Cardiac muscle cell (in vitro differentiated cells and primary cell): ENCODE results near the gene ARHGAP10. TPM values are rescaled to one million over a fixed set of nuclear protein-coding genes. Genes with fewer than 3 reads are reported as not detected.

ENCODE experiments used
- DNase-seq, 2 donors: peaks; one replicate each; pipeline versions ENCODE4 v3.0.0 to v3.0.0-alpha.2; 2010 to 2017; ENCODE audit warnings: low read depth in 1 of 2, low spot score in 1 of 2
- H3K27ac ChIP-seq: fragments of 200-600 bp; sonication (generic); 2 replicates; pipeline ENCODE4 v1.5.1; 2016
- H3K27me3 ChIP-seq: fragments of 200-600 bp; sonication (generic); 2 replicates; pipeline ENCODE4 v1.6.0; 2016; ENCODE audit warnings: control low read depth
- H3K36me3 ChIP-seq: fragments of 200-600 bp; sonication (generic); 2 replicates; pipeline ENCODE4 v1.5.1; 2016; ENCODE audit warnings: control low read depth
- H3K4me1 ChIP-seq: fragments of 200-600 bp; sonication (generic); 2 replicates; pipeline ENCODE4 v1.8.1; 2017; ENCODE audit warnings: low read depth, mild to moderate bottlenecking, mixed run types
- H3K4me3 ChIP-seq: fragments of 200-600 bp; sonication (generic); 2 replicates; pipeline ENCODE4 v1.5.1; 2016; ENCODE audit warnings: mild to moderate bottlenecking
- H3K9me3 ChIP-seq: fragments of 200-600 bp; sonication (generic); 2 replicates; pipeline ENCODE4 v1.5.1; 2017; ENCODE audit warnings: low read depth, mild to moderate bottlenecking, control low read depth
- polyA plus RNA-seq: library from polyadenylated mRNA; unstranded; fragments of >200 nt; fragmentation: Nextera tagmentation; extraction: Ambion mirVana; gene quantifications from 2 replicates; pipeline ENCODE4 v1.2.1, GENCODE V29; 2016
- total RNA-seq: library from RNA; depleted of rRNA; stranded (reverse); fragments of >200 nt; gene quantifications from 2 replicates; pipeline ENCODE4 v1.2.3, GENCODE V29; 2016
- TF ChIP-seq, protein P1 (sequence below): IDR thresholded peaks from 2 replicates; pipeline ENCODE4 v1.5.1; 2012; ENCODE audit warnings: low read depth, mild to moderate bottlenecking, low read length

ARHGAP10 gene
- total and polyA plus RNA-seq, 2 experiments from 2014 or later: 12.1 to 15.0 TPM

- H3K27me3 ChIP-seq: no peaks in the 10 kb centered on the region
- TF ChIP-seq, protein P1, sequence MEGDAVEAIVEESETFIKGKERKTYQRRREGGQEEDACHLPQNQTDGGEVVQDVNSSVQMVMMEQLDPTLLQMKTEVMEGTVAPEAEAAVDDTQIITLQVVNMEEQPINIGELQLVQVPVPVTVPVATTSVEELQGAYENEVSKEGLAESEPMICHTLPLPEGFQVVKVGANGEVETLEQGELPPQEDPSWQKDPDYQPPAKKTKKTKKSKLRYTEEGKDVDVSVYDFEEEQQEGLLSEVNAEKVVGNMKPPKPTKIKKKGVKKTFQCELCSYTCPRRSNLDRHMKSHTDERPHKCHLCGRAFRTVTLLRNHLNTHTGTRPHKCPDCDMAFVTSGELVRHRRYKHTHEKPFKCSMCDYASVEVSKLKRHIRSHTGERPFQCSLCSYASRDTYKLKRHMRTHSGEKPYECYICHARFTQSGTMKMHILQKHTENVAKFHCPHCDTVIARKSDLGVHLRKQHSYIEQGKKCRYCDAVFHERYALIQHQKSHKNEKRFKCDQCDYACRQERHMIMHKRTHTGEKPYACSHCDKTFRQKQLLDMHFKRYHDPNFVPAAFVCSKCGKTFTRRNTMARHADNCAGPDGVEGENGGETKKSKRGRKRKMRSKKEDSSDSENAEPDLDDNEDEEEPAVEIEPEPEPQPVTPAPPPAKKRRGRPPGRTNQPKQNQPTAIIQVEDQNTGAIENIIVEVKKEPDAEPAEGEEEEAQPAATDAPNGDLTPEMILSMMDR: no peak
- no peak overlapping the region for H3K4me3 ChIP-seq
Observed at GRCh38 chr4:147963839-147964238, 232.0 kb downstream of the ARHGAP10 start.

DNA sequence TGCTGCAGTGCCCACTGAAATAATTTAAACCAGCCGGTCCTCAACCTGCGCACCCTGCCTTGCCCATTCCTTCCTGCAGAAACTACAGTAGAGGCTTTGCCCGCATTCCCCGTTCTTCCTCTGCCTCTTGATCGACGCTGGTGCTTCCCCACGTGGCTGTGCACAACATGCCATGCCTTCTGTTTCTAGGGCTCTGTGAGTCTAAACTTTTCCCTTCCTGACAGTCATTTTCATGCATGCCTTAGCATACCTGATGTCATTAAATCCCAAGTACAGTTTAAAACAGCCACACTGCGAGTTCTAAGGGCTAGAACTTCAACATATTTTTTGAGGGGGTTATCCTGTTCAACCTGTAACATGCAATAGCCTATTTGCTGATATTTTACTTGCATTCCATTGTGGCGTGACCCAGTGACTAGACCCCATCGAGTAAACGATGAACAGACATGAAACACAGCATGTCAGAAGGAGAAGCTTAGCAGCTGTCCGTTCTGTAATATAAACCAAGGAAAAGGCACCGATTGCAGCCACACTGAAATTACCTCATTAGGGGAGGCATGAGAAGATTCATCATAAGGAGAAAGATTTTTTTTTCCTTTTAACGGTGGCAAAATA, 232.5 kb downstream of the ARHGAP10 start:
- Histone ChIP-seq H3K4me1 (no peaks in the 10 kb centered on the region), H3K9me3 (no peaks in the 10 kb centered on the region), H3K4me3 (no peak overlapping the region), H3K27ac (no peak overlapping the region), H3K27me3 (no peaks in the 10 kb centered on the region), H3K36me3 (no peaks in the 10 kb centered on the region)
- DNase-seq: no peak
- TF ChIP-seq, protein P1: no peak

More at GRCh38 chr4:147963839-147964238, 232.0 kb downstream of the ARHGAP10 start:
- H3K27ac ChIP-seq: no peak overlapping the region
- H3K36me3 ChIP-seq: no peaks in the 10 kb centered on the region
- no peaks in the 10 kb centered on the region for H3K4me1 ChIP-seq
- H3K9me3 ChIP-seq: no peaks in the 10 kb centered on the region
- no peak for DNase-seq

GRCh38 chr4:147965056-147965455, 233.2 kb downstream of the ARHGAP10 start:
- no peak overlapping the region for H3K4me3 ChIP-seq
- no peaks in the 10 kb centered on the region for H3K9me3 ChIP-seq
- TF ChIP-seq, protein P1: no peak
- no peak for DNase-seq
- H3K36me3 ChIP-seq: no peaks in the 10 kb centered on the region
- no peak overlapping the region for H3K27ac ChIP-seq
- H3K4me1 ChIP-seq: no peaks in the 10 kb centered on the region
- H3K27me3 ChIP-seq: no peaks in the 10 kb centered on the region

DNA sequence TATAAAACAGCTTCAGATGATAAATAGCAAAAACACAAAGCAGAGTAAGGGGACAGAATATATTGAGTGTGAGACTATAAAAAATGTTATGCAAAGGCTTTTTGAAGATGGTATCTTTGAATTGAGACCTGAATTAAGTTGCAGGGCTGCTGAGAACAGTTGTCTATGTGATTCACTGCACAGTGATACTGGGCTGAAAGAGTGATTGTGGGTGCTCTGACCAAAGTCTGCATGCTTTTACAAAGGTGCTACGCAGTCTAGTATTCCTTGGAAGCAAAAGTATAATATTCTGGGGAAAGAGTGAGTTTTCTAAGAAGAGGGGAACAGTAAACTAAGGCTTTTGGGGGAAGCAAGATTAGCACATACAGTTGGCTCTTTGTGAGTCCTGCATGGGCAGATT, 234.0 kb downstream of the ARHGAP10 start:
- Histone ChIP-seq H3K4me3 (no peak overlapping the region), H3K9me3 (no peaks in the 10 kb centered on the region), H3K27me3 (no peaks in the 10 kb centered on the region), H3K36me3 (no peaks in the 10 kb centered on the region), H3K4me1 (no peaks in the 10 kb centered on the region), H3K27ac (no peak overlapping the region)
- DNase-seq: no peak
- TF ChIP-seq, protein P1: no peak

- H3K9me3 ChIP-seq: no peaks in the 10 kb centered on the region
- no peaks in the 10 kb centered on the region for H3K4me1 ChIP-seq
- no peak overlapping the region for H3K27ac ChIP-seq
- no peak overlapping the region for H3K4me3 ChIP-seq
- no peaks in the 10 kb centered on the region for H3K36me3 ChIP-seq
- TF ChIP-seq, protein P1: no peak
- no peak for DNase-seq
- no peaks in the 10 kb centered on the region for H3K27me3 ChIP-seq
Observed at GRCh38 chr4:147968641-147969040, 236.8 kb downstream of the ARHGAP10 start.
